Large intestine (tissue), 3 donors: Measurements from ENCODE around the gene CTNNA2. TPM values are rescaled to one million over a fixed set of nuclear protein-coding genes. Genes with fewer than 3 reads are reported as not detected.
A peak's percentile ranks its signal among the peaks of the same experiment; 100 is the strongest.

ENCODE experiments used
- DNase-seq, 2 donors: peaks; one replicate each; pipeline versions ENCODE4 v3.0.0 to v3.0.0-alpha.2; 2013
- H3K27ac ChIP-seq: one replicate; pipeline ENCODE4 v1.5.1; 2013; ENCODE audit warnings: low read length
- H3K27me3 ChIP-seq: 2 replicates; pipeline ENCODE4 v1.6.1; 2013; ENCODE audit warnings: low read length; ENCODE audit not compliant: control insufficient read depth, insufficient read depth
- H3K36me3 ChIP-seq: 2 replicates; pipeline ENCODE4 v1.6.1; 2013; ENCODE audit warnings: low read length; ENCODE audit not compliant: control insufficient read depth, insufficient read depth
- H3K4me1 ChIP-seq: one replicate; pipeline ENCODE4 v1.6.1; 2013; ENCODE audit warnings: low read length; ENCODE audit not compliant: control insufficient read depth, insufficient read depth
- H3K4me3 ChIP-seq: one replicate; pipeline ENCODE4 v1.5.1; 2013; ENCODE audit warnings: low read length
- H3K9me3 ChIP-seq: one replicate; pipeline ENCODE4 v1.6.1; 2013; ENCODE audit warnings: mild to moderate bottlenecking, low read depth, low read length, moderate library complexity; ENCODE audit not compliant: control insufficient read depth
- WGBS: methylation state at CpG from one replicate; pipeline ENCODE4 v1.1.5; 2013; ENCODE audit warnings: low lambda C conversion rate; ENCODE audit not compliant: insufficient coverage; 5-methylcytosine and 5-hydroxymethylcytosine counted together
- polyA plus RNA-seq: library from polyadenylated mRNA; unstranded; fragments of 120-200 nt; gene quantifications from one replicate; pipeline ENCODE4 v1.2.1, GENCODE V29; 2013

CTNNA2 gene
- polyA plus RNA-seq, 1 donor, result 7.5 TPM

- H3K27me3 ChIP-seq, result no peaks in the 10 kb centered on the region
- H3K36me3 ChIP-seq, result no peaks in the 10 kb centered on the region
- no peak overlapping the region for H3K4me3 ChIP-seq
- H3K9me3 ChIP-seq, result peaks cover 3% of the 10 kb centered on the region
- no peak overlapping the region for H3K27ac ChIP-seq
- H3K4me1 ChIP-seq, result no peaks in the 10 kb centered on the region
- DNase-seq, result no peak
- no CpG with 5 or more reads among the region's 22 CpGs for WGBS
Observed at GRCh38 chr2:79909521-79909920, 396.7 kb downstream of the CTNNA2 start.

GRCh38 chr2:79910643-79911042 is 397.8 kb downstream of the CTNNA2 start:
- no peaks in the 10 kb centered on the region for H3K36me3 ChIP-seq
- H3K27me3 ChIP-seq, result no peaks in the 10 kb centered on the region
- H3K27ac ChIP-seq, result no peak overlapping the region
- H3K9me3 ChIP-seq, result peaks cover 3% of the 10 kb centered on the region
- H3K4me3 ChIP-seq, result no peak overlapping the region
- DNase-seq, result no peak
- no CpG with 5 or more reads among the region's 1 CpG for WGBS
- H3K4me1 ChIP-seq, result no peaks in the 10 kb centered on the region

GRCh38 chr2:79915455-79915854 is 402.6 kb downstream of the CTNNA2 start:
- Histone ChIP-seq H3K4me1 (no peaks in the 10 kb centered on the region), H3K27me3 (no peaks in the 10 kb centered on the region), H3K27ac (no peak overlapping the region), H3K4me3 (no peak overlapping the region), H3K36me3 (no peaks in the 10 kb centered on the region), H3K9me3 (no peaks in the 10 kb centered on the region)
- DNase-seq, result no peak
- WGBS, result no CpG with 5 or more reads among the region's 4 CpGs

- DNase-seq, result no peak
- no peak overlapping the region for H3K27ac ChIP-seq
- 71% methylated on average over 1 of the region's 4 CpGs for WGBS
- no peaks in the 10 kb centered on the region for H3K36me3 ChIP-seq
- no peaks in the 10 kb centered on the region for H3K9me3 ChIP-seq
- no peaks in the 10 kb centered on the region for H3K27me3 ChIP-seq
- H3K4me3 ChIP-seq, result no peak overlapping the region
- H3K4me1 ChIP-seq, result no peaks in the 10 kb centered on the region
Observed at GRCh38 chr2:79916285-79916684, 403.4 kb downstream of the CTNNA2 start.

- DNase-seq, result no peak
- Histone ChIP-seq H3K4me3 (no peak overlapping the region), H3K27ac (no peak overlapping the region), H3K36me3 (no peaks in the 10 kb centered on the region), H3K27me3 (peaks cover 3% of the 10 kb centered on the region), H3K4me1 (no peaks in the 10 kb centered on the region), H3K9me3 (no peaks in the 10 kb centered on the region)
- WGBS, result 0% methylated on average over 1 of the region's 3 CpGs
Observed at GRCh38 chr2:79920512-79921076, 407.7 kb downstream of the CTNNA2 start.

GRCh38 chr2:79929624-79930023 is 416.8 kb downstream of the CTNNA2 start:
- no peaks in the 10 kb centered on the region for H3K4me1 ChIP-seq
- DNase-seq, result no peak
- no peaks in the 10 kb centered on the region for H3K36me3 ChIP-seq
- H3K27me3 ChIP-seq, result peaks cover 6% of the 10 kb centered on the region
- no peak overlapping the region for H3K27ac ChIP-seq
- no peaks in the 10 kb centered on the region for H3K9me3 ChIP-seq
- H3K4me3 ChIP-seq, result no peak overlapping the region
- 86% methylated on average over 1 of the region's 3 CpGs for WGBS

- peaks cover 6% of the 10 kb centered on the region for H3K27me3 ChIP-seq
- H3K4me1 ChIP-seq, result no peaks in the 10 kb centered on the region
- H3K36me3 ChIP-seq, result no peaks in the 10 kb centered on the region
- H3K9me3 ChIP-seq, result no peaks in the 10 kb centered on the region
- no peak for DNase-seq
- 75% methylated on average over 2 of the region's 5 CpGs for WGBS
- no peak overlapping the region for H3K4me3 ChIP-seq
- H3K27ac ChIP-seq, result no peak overlapping the region
Observed at GRCh38 chr2:79935046-79935732, 422.3 kb downstream of the CTNNA2 start.

- peak; percentile 33 to 57 for DNase-seq
- no peak overlapping the region for H3K27ac ChIP-seq
- WGBS, result 5% methylated on average over 6 of the region's 9 CpGs
- H3K27me3 ChIP-seq, result peaks cover 8% of the 10 kb centered on the region
- no peaks in the 10 kb centered on the region for H3K36me3 ChIP-seq
- no peak overlapping the region for H3K4me3 ChIP-seq
- H3K9me3 ChIP-seq, result no peaks in the 10 kb centered on the region
- H3K4me1 ChIP-seq, result no peaks in the 10 kb centered on the region
Observed at GRCh38 chr2:79935771-79936657, 423.2 kb downstream of the CTNNA2 start.

- no peaks in the 10 kb centered on the region for H3K36me3 ChIP-seq
- no peaks in the 10 kb centered on the region for H3K4me1 ChIP-seq
- 83% methylated on average over 3 of the region's 3 CpGs for WGBS
- no peaks in the 10 kb centered on the region for H3K9me3 ChIP-seq
- DNase-seq, result no peak
- H3K27me3 ChIP-seq, result peaks cover 7% of the 10 kb centered on the region
- H3K27ac ChIP-seq, result no peak overlapping the region
- no peak overlapping the region for H3K4me3 ChIP-seq
Observed at GRCh38 chr2:79936715-79937114, 423.9 kb downstream of the CTNNA2 start.

GRCh38 chr2:79938648-79939047 is 425.8 kb downstream of the CTNNA2 start:
- Histone ChIP-seq H3K27me3 (peaks cover 4% of the 10 kb centered on the region), H3K36me3 (no peaks in the 10 kb centered on the region), H3K4me3 (no peak overlapping the region), H3K9me3 (no peaks in the 10 kb centered on the region), H3K4me1 (no peaks in the 10 kb centered on the region), H3K27ac (no peak overlapping the region)
- no CpG with 5 or more reads among the region's 1 CpG for WGBS
- DNase-seq, result no peak
